SK-N-SH treated with all-trans-retinoic acid at 6 μM for 48 hours (cell line): Measurements from ENCODE around the gene RREB1.
"Not testable (repeated sequence)": the region's sequence is repeated elsewhere in the genome, so short reads cannot be mapped to it uniquely, and the experiment has no call there.

Experiments used
- CSDC2 ChIP-seq: fragments of 250-450 bp; sonication (Bioruptor Pico); IDR thresholded peaks from 2 replicates; pipeline ENCODE4 v1.5.0; 2020; ENCODE audit warnings: mild to moderate bottlenecking, moderate library complexity
- PATZ1 ChIP-seq: fragments of 250-450 bp; sonication (Bioruptor Pico); IDR thresholded peaks from 2 replicates; pipeline ENCODE4 v1.8.0; 2020; ENCODE audit warnings: mild to moderate bottlenecking, moderate library complexity, borderline replicate concordance
- ZNF565 ChIP-seq: fragments of 450-650 bp; formaldehyde crosslinking; conservative IDR thresholded peaks from 2 replicates; pipeline ENCODE4 v1.5.0; 2020; ENCODE audit warnings: low read depth, mild to moderate bottlenecking, moderate library complexity
- TF ChIP-seq, protein P1 (sequence below): fragments of 250-450 bp; sonication (Bioruptor Pico); IDR thresholded peaks from 2 replicates; pipeline ENCODE4 v1.5.1; 2021; ENCODE audit warnings: mild to moderate bottlenecking, moderate library complexity
- TF ChIP-seq, protein P2 (sequence below): fragments of 250-450 bp; sonication (Bioruptor Pico); IDR thresholded peaks from 2 replicates; pipeline ENCODE4 v1.5.0; 2020; ENCODE audit warnings: mild to moderate bottlenecking, moderate library complexity

DNA sequence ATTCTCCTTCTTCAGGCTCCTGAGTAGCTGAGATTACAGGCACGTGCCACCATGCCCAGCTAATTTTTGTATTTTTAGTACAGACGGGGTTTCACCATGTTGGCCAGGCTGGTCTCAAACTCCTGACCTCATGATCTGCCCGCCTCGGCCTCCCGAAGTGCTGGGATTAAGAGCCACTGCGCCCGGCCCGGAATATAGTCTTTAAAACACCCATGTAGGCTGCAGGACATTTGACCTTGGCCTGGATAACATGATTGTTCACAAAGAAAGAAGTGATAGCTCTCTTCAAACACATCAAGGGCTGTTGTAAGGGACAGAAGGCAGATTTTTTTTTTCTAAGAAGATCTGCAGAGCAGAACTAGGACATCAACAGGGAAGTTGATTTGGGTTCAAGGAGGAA is 166.8 kb downstream of the RREB1 start:
- TF ChIP-seq, protein P1, sequence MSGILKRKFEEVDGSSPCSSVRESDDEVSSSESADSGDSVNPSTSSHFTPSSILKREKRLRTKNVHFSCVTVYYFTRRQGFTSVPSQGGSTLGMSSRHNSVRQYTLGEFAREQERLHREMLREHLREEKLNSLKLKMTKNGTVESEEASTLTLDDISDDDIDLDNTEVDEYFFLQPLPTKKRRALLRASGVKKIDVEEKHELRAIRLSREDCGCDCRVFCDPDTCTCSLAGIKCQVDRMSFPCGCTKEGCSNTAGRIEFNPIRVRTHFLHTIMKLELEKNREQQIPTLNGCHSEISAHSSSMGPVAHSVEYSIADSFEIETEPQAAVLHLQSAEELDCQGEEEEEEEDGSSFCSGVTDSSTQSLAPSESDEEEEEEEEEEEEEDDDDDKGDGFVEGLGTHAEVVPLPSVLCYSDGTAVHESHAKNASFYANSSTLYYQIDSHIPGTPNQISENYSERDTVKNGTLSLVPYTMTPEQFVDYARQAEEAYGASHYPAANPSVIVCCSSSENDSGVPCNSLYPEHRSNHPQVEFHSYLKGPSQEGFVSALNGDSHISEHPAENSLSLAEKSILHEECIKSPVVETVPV (CRISPR knock-in tag) = not testable (repeated sequence)
- TF ChIP-seq, protein P2, sequence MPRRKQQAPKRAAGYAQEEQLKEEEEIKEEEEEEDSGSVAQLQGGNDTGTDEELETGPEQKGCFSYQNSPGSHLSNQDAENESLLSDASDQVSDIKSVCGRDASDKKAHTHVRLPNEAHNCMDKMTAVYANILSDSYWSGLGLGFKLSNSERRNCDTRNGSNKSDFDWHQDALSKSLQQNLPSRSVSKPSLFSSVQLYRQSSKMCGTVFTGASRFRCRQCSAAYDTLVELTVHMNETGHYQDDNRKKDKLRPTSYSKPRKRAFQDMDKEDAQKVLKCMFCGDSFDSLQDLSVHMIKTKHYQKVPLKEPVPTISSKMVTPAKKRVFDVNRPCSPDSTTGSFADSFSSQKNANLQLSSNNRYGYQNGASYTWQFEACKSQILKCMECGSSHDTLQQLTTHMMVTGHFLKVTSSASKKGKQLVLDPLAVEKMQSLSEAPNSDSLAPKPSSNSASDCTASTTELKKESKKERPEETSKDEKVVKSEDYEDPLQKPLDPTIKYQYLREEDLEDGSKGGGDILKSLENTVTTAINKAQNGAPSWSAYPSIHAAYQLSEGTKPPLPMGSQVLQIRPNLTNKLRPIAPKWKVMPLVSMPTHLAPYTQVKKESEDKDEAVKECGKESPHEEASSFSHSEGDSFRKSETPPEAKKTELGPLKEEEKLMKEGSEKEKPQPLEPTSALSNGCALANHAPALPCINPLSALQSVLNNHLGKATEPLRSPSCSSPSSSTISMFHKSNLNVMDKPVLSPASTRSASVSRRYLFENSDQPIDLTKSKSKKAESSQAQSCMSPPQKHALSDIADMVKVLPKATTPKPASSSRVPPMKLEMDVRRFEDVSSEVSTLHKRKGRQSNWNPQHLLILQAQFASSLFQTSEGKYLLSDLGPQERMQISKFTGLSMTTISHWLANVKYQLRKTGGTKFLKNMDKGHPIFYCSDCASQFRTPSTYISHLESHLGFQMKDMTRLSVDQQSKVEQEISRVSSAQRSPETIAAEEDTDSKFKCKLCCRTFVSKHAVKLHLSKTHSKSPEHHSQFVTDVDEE (CRISPR knock-in tag) = not testable (repeated sequence)
- not testable (repeated sequence) for TF ChIP-seq ZNF565; CSDC2 (CRISPR knock-in tag); PATZ1 (CRISPR knock-in tag)
